ENCODE results near the gene SMC1B.

The SMC1B gene

DNA sequence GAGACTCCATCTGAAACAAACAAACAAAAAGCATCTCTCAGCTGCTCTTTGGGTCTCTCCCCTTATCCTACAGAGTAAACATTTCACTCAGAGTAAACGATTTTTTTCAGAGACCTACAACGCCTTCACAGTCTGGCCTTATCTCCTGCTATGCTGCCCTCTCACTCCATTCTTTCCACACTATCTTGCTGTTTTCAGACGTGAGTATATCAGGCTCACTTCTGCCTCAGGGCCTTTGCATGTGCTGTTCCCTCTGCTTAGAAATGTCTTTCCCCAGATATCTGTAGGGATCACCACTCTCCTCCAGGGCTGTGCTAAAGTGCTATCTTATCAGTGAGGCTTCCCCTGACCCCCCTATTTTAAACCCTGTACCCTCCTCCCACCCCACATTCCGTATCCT, 6.6 kb upstream of the SMC1B start:
- no peak for TF ChIP-seq SIN3A (IDR thresholded peaks at IDR 0.05; ENCODE audit: borderline replicate concordance, insufficient read depth, low read length)
- TF ChIP-seq POLR2AphosphoS5 (IDR thresholded peaks at IDR 0.05; ENCODE audit: low read depth, low read length) = no peak
- no peak for TF ChIP-seq FOXP2 (optimal IDR thresholded peaks at IDR 0.05; ENCODE audit: borderline replicate concordance, extremely low read depth, extremely low read length, insufficient read depth)
- TF ChIP-seq, protein P1, sequence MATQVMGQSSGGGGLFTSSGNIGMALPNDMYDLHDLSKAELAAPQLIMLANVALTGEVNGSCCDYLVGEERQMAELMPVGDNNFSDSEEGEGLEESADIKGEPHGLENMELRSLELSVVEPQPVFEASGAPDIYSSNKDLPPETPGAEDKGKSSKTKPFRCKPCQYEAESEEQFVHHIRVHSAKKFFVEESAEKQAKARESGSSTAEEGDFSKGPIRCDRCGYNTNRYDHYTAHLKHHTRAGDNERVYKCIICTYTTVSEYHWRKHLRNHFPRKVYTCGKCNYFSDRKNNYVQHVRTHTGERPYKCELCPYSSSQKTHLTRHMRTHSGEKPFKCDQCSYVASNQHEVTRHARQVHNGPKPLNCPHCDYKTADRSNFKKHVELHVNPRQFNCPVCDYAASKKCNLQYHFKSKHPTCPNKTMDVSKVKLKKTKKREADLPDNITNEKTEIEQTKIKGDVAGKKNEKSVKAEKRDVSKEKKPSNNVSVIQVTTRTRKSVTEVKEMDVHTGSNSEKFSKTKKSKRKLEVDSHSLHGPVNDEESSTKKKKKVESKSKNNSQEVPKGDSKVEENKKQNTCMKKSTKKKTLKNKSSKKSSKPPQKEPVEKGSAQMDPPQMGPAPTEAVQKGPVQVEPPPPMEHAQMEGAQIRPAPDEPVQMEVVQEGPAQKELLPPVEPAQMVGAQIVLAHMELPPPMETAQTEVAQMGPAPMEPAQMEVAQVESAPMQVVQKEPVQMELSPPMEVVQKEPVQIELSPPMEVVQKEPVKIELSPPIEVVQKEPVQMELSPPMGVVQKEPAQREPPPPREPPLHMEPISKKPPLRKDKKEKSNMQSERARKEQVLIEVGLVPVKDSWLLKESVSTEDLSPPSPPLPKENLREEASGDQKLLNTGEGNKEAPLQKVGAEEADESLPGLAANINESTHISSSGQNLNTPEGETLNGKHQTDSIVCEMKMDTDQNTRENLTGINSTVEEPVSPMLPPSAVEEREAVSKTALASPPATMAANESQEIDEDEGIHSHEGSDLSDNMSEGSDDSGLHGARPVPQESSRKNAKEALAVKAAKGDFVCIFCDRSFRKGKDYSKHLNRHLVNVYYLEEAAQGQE (IDR thresholded peaks at IDR 0.05; ENCODE audit: insufficient read depth in 1 of 2, low read depth in 2 of 2, low read length in 2 of 2) = no peak
- TF ChIP-seq TAF1 (IDR thresholded peaks at IDR 0.05; ENCODE audit: borderline replicate concordance, insufficient read depth, low read length) = no peak

DNA sequence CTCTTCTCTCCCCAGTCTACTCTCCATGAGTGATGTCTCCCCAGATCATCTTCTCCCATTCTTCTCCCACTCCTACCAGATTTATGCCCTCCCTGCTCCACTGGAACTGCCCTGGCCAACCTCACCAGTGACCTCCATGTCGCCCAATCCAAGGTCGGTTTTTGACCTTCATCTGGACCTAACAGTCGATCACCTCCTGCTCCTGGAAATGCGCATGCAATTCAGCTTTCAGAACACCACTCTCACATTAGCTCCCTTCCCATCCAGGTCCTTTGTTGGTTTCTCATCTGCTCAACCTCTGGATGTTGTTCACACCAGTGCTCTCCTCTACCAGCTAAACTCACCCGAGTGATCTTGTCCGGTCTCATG, 5.4 kb upstream of the SMC1B start:
- TF ChIP-seq, protein P1 (IDR thresholded peaks at IDR 0.05; ENCODE audit: insufficient read depth in 1 of 2, low read depth in 2 of 2, low read length in 2 of 2) = no peak
- no peak for TF ChIP-seq POLR2AphosphoS5 (IDR thresholded peaks at IDR 0.05; ENCODE audit: low read depth, low read length)
- no peak for TF ChIP-seq FOXP2 (optimal IDR thresholded peaks at IDR 0.05; ENCODE audit: borderline replicate concordance, extremely low read depth, extremely low read length, insufficient read depth)
- TF ChIP-seq TAF1 (IDR thresholded peaks at IDR 0.05; ENCODE audit: borderline replicate concordance, insufficient read depth, low read length) = no peak

DNA sequence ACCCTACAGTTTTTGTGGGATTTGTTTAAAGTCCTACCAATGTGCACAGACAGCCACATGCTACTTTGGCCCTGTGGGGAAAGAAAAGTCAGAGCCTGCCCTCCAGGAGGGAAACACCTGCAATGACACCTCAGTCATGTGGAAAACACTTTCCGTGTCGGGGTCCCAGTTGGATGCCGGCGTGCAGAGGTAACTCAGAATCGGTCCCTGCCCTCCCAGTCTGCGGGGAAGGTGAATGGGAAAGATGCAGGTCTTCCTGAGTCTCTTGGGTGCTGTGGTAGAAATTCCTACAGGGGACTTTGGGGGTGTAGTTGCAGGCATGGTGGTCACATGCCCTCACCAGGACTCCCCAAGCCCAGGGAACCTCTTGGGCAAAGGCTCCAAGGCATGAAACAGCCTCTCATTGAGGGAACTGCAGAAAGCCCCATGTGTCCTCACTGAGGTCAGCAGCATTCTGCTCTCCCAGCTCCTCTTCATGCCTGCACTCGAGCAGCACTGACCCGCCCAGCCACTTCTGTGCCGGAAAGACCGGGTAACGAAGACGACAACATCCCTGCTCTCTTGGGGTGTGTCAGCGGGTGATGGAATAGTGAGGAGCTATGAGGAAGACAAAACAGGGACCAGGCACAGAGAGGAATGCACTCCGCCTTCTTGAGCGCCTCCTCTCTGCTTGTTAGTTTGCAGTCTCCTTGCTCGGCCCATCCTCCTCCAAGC, 4.8 kb upstream of the SMC1B start:
- TF ChIP-seq POLR2AphosphoS5 (IDR thresholded peaks at IDR 0.05; ENCODE audit: low read depth, low read length) (no peak), FOXP2 (optimal IDR thresholded peaks at IDR 0.05; ENCODE audit: borderline replicate concordance, extremely low read depth, extremely low read length, insufficient read depth) (no peak), SIN3A (IDR thresholded peaks at IDR 0.05; ENCODE audit: borderline replicate concordance, insufficient read depth, low read length) (no peak), TAF1 (IDR thresholded peaks at IDR 0.05; ENCODE audit: borderline replicate concordance, insufficient read depth, low read length) (no peak)
- TF ChIP-seq, protein P1 (IDR thresholded peaks at IDR 0.05; ENCODE audit: insufficient read depth in 1 of 2, low read depth in 2 of 2, low read length in 2 of 2) = no peak

DNA sequence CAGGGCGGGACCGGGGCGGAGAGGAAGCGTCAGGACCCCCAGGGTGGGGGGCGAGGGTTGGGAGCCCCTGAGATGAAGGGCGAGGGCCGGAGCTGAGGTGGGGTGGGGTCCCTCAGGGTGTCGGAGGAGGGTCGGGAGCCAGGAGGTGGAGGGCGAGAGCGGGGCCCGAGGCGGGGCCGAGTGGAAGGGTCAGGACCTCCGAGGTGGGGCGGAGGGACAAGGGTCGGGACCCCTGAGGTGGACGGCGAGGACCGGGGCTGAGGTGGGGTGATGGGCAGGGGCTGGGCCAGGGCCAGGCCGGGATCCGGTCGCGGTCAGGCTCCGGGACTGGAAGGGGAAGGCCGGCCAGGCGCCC, 409 bp downstream of the SMC1B start:
- TF ChIP-seq POLR2AphosphoS5 (IDR thresholded peaks at IDR 0.05; ENCODE audit: low read depth, low read length) (no peak), SIN3A (IDR thresholded peaks at IDR 0.05; ENCODE audit: borderline replicate concordance, insufficient read depth, low read length) (no peak), FOXP2 (optimal IDR thresholded peaks at IDR 0.05; ENCODE audit: borderline replicate concordance, extremely low read depth, extremely low read length, insufficient read depth) (no peak), TAF1 (IDR thresholded peaks at IDR 0.05; ENCODE audit: borderline replicate concordance, insufficient read depth, low read length) (no peak)
- TF ChIP-seq, protein P1 (IDR thresholded peaks at IDR 0.05; ENCODE audit: insufficient read depth in 1 of 2, low read depth in 2 of 2, low read length in 2 of 2) = no peak

Data from PFSK-1 (cell line).